Fibroblast of lung (primary cell): Measurements from ENCODE around the gene INSYN1.

Experiments used
- CTCF ChIP-seq, 2 donors: IDR thresholded peaks in 1 of 2; conservative IDR thresholded peaks in 1 of 2; 1 replicate in 1 of 2; 2 replicates in 1 of 2; pipeline ENCODE4 v1.5.1; 2011 to 2012; ENCODE audit warnings: low read length in 2 of 2, control low read depth in 1 of 2, inconsistent platforms in 1 of 2, low read depth in 1 of 2, mild to moderate bottlenecking in 1 of 2
- EZH2 ChIP-seq: IDR thresholded peaks from 2 replicates; pipeline ENCODE4 v1.5.1; 2012; ENCODE audit warnings: low read length, control low read depth, mild to moderate bottlenecking; ENCODE audit errors: missing control alignments

GRCh38 chr15:73714695-73715301 lies 38.4 kb downstream of the INSYN1 start:
- TF ChIP-seq CTCF (conservative IDR thresholded peaks at IDR 0.05 in 1 of 2, IDR thresholded peaks at IDR 0.05 in 1 of 2; ENCODE audit: low read depth in 1 of 2, low read length in 2 of 2) (no peak), EZH2 (no peak)
